NCI-H510A (cell line): ENCODE data around the gene HDAC1.
"Not testable (repeated sequence)": the region's sequence is repeated elsewhere in the genome, so short reads cannot be mapped to it uniquely, and the experiment has no call there.

Source experiments
- DNase-seq: peaks from one replicate; lab custom pipeline; 2025; lab: John Stamatoyannopoulos, UW

Gene HDAC1

DNA sequence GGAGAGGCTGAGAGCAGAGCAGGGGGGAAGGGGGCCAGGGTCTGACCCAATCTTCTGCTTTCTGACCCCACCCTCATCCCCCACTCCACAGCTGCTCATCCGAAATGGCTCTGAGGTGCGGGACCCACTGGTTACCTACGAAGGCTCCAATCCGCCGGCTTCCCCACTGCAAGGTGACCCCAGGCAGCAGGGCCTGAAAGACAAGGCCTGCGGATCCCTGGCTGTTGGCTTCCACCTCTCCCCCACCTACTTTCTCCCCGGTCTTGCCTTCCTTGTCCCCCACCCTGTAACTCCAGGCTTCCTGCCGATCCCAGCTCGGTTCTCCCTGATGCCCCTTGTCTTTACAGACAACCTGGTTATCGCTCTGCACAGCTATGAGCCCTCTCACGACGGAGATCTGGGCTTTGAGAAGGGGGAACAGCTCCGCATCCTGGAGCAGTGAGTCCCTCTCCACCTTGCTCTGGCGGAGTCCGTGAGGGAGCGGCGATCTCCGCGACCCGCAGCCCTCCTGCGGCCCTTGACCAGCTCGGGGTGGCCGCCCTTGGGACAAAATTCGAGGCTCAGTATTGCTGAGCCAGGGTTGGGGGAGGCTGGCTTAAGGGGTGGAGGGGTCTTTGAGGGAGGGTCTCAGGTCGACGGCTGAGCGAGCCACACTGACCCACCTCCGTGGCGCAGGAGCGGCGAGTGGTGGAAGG lies 17.1 kb upstream of the HDAC1 start:
- no peak for DNase-seq

DNA sequence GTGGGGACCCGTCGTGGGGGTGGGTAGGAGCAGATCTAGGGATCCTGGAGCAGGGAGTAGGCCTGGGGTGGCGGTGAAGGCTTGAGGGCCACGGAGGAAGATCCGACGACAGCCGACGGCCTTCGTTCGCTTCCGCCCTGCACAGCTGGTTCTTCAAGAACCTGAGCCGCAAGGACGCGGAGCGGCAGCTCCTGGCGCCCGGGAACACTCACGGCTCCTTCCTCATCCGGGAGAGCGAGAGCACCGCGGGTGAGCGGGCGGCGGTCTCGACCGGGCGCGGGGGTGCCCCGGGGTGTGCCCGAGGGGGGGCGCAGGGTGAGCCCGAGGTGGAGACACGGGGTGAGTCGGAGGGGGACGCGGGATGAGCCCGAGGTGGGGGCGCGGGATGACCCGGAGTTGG lies 16.5 kb upstream of the HDAC1 start:
- DNase-seq = peak; percentile 17

- no peak for DNase-seq
Measured at GRCh38 chr1:32276032-32276782, 15.7 kb upstream of the HDAC1 start.

DNA sequence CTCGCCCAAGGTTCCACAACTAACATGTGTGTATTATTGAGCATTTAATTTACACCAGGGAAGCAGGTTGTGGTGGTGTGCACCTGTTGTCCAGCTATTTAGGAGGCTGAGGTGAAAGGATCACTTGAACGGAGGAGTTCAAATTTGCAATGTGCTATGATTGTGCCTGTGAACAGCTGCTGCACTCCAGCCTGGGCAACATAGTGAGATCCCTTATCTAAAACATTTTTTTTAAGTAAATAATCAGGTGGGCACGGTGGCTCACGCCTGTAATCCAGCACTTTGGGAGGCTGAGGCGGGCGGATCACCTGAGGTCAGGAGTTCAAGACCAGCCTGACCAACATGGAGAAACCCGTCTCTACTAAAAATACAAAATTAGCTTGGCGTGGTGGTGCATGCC lies 7.1 kb upstream of the HDAC1 start:
- not testable (repeated sequence) for DNase-seq

DNA sequence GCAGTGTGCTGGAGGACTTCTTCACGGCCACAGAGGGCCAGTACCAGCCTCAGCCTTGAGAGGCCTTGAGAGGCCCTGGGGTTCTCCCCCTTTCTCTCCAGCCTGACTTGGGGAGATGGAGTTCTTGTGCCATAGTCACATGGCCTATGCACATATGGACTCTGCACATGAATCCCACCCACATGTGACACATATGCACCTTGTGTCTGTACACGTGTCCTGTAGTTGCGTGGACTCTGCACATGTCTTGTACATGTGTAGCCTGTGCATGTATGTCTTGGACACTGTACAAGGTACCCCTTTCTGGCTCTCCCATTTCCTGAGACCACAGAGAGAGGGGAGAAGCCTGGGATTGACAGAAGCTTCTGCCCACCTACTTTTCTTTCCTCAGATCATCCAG lies 6.2 kb upstream of the HDAC1 start:
- no peak for DNase-seq

DNA sequence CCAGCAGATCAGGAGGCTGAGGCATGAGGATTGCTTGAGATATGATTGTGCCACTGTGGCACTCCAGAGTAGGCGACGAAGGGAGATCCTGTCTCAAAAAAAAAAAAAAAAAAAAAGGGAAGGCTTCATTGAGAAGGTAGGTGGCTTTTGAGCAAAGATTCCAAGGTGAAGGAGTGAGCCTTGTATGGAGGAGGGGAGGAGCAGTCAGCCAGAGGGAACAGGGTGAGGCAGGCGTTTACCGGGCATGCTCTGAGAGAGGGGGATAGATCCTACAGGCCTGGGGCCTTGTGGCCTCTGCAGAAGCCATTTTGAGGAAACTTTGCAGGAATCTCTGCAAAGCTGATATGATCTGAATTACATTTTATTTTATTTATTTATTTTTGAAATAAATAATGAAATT lies 5.1 kb upstream of the HDAC1 start:
- no peak for DNase-seq

DNA sequence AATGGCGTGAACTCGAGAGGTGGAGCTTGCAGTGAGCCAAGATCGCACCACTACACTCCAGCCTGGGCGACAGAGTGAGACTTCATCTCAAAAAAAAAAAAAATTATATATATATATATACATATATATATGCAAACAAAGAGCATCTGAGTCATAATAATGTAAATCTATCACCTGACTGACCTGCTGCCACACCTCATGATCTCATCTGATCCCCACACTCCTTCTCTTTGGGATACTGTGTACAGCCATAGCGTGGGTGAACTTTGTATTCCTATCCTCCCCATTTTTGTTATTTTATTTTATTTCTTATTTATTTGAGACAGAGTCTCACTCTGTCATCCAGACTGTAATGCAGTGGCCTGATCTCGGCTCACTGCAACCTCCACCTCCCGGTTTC lies 2.6 kb upstream of the HDAC1 start:
- no peak for DNase-seq

GRCh38 chr1:32291145-32291707 lies 657 bp upstream of the HDAC1 start:
- DNase-seq = no peak

- DNase-seq = not testable (repeated sequence)
Measured at GRCh38 chr1:32298211-32298610, 6.3 kb downstream of the HDAC1 start.

GRCh38 chr1:32299327-32299726 lies 7.4 kb downstream of the HDAC1 start:
- no peak for DNase-seq

DNA sequence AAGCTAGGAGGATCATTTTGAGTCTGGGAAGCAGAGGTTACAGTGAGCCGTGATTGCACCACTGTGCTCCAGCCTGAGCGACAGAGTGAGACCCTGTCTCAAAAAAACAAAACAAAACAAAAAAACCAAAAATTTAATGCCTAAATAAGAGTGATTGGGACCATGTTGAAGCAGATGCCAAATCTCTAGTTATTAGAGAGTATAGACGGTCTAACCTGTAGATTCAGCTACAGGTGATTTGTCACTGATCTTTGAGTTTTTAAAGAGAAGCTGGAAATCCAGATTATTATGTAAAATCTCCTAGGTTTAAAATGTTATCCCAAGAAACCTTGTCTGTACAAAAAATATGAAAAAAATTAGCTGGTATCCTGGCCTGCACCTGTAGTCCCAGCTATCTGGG lies 11.5 kb downstream of the HDAC1 start:
- DNase-seq = no peak

DNA sequence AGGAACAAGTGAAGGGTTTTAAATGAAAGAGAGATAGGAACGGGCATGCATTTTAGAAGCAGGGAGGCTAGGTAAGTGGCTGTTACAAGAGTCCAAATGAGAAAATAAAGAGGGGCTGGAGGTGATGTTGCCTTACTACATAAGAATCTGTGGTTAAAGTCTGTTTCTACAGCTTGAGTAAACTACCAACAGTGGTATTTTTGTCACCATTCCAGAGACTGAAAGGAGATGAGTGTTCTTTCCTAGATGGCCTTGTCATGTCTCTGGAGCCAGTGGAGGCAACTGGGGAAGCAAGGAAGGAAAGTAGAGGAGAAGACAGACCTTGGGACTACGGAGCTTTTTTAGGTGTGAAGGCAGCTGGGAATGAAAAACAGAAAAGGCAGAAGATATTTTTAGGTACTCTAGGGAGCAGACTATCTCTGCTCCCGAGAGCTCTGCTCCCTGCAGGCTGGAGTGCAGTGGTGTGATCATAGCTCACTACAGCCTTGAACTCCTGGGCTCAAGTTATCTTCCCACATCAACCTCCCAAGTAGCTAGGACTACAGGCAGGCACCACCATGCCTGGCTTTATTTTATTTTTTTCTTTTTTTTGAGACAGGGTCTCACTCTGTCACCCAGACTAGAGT lies 12.2 kb downstream of the HDAC1 start:
- DNase-seq = no peak

- no peak for DNase-seq
Measured at GRCh38 chr1:32305310-32305709, 13.4 kb downstream of the HDAC1 start.

DNA sequence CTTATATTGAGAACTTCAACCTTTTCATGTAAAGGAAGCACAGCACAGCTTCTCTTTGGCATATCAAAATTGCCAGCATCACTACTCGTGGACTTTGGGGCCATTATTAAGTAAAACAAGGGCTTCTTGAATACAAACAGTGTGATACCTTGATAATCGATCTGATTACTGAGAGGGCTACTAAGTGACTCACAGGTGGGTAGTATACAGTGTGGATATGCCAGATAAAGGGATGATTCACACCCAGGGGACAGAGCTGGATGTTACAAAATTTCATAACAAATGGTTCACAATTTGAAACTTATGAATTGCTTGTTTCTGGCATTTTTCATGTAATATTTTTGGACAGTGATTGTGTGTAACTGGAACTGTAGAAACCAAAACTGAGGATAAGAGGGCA lies 15.4 kb downstream of the HDAC1 start:
- no peak for DNase-seq

- no peak for DNase-seq
Measured at GRCh38 chr1:32309960-32310359, 18.1 kb downstream of the HDAC1 start.

GRCh38 chr1:32311709-32312393 lies 20.0 kb downstream of the HDAC1 start:
- no peak for DNase-seq

- no peak for DNase-seq
Measured at GRCh38 chr1:32316903-32317277, 25.0 kb downstream of the HDAC1 start.

GRCh38 chr1:32318127-32318869 lies 26.4 kb downstream of the HDAC1 start:
- DNase-seq = no peak

DNA sequence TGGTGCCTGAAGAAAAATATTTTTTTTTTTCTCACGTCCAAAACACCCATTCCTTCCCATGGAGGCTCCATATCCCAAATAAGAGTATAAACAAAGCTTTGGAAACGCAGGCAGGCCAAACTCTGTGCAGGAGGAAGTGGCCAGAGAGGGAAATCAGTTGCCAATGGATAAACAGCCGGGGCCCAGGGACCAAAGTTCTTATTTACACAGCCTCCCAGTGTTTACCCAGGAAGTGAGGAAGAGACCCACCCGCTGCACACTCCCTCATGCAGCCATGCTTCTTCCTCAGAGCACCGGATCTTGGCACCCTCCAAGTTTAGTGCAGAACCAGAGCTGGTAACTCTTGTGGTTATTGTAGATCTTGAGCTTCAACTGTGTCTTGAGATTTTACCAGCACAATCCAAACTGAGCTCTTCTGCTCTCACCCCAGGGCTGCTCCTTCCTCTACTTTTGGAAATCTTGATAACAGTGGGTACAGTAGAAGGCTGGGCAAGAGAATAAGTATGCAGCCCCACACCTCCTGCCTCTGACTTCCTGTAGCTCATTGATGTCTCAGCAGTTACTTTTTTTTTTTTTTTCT lies 29.9 kb downstream of the HDAC1 start:
- DNase-seq = no peak

GRCh38 chr1:32327204-32327603 lies 35.3 kb downstream of the HDAC1 start:
- DNase-seq = no peak

DNA sequence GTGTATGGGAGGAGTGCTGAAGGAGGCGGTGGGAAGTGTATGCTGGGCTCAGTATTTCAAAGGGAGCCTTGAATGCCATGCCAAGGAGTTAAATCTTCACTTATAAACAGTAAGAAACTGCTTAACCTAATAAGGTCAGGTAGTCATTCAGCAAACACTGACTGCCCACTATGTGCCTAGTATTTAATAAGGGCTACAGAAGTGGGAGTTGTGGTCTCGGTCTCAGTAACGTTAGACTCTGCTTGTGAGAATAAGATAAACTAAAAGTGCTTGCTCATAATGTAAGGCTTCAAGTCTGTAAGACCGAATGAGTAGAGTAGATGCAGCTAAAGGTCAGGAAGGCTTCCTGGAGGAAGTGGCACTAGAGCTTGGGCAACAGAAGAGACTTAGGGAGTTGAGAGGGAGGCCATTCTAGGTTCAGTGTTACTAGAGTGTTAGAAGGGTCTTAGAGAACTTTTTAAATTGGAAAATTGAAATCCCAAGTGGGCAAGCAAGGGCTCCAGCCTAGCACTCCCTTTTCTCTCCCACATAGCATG lies 38.1 kb downstream of the HDAC1 start:
- no peak for DNase-seq
